Gastroesophageal sphincter (tissue), 3 donors: Measurements from ENCODE around the gene AP3M1.

ENCODE experiments used
- CTCF ChIP-seq, 4 experiments: fragments of 200-600 bp in 2 of 4; fragments of 450-650 bp in 2 of 4; sonication (generic) in 1 of 4; IDR thresholded peaks; one replicate each; pipeline ENCODE4 v1.5.1; 2017 to 2019; ENCODE audit warnings: antibody characterized with exemption in 4 of 4, mild to moderate bottlenecking in 2 of 4, moderate library complexity in 2 of 4
- POLR2A ChIP-seq, 2 donors: fragments of 450-650 bp; IDR thresholded peaks; one replicate each; pipeline ENCODE4 v1.6.1; 2017; ENCODE audit warnings: antibody characterized with exemption in 2 of 2, mild to moderate bottlenecking in 2 of 2, moderate library complexity in 1 of 2

- TF ChIP-seq CTCF (IDR thresholded peaks at IDR 0.05) (no peak), POLR2A (IDR thresholded peaks at IDR 0.05) (no peak)
Measured at GRCh38 chr10:74079936-74080590, 70.6 kb downstream of the AP3M1 start.
